HCEC 1CT (cell line): ENCODE measurements around the gene VWCE.

Source experiments
- DNase-seq: peaks from one replicate; pipeline ENCODE4 v3.0.0-alpha.2; 2017

The VWCE gene

DNA sequence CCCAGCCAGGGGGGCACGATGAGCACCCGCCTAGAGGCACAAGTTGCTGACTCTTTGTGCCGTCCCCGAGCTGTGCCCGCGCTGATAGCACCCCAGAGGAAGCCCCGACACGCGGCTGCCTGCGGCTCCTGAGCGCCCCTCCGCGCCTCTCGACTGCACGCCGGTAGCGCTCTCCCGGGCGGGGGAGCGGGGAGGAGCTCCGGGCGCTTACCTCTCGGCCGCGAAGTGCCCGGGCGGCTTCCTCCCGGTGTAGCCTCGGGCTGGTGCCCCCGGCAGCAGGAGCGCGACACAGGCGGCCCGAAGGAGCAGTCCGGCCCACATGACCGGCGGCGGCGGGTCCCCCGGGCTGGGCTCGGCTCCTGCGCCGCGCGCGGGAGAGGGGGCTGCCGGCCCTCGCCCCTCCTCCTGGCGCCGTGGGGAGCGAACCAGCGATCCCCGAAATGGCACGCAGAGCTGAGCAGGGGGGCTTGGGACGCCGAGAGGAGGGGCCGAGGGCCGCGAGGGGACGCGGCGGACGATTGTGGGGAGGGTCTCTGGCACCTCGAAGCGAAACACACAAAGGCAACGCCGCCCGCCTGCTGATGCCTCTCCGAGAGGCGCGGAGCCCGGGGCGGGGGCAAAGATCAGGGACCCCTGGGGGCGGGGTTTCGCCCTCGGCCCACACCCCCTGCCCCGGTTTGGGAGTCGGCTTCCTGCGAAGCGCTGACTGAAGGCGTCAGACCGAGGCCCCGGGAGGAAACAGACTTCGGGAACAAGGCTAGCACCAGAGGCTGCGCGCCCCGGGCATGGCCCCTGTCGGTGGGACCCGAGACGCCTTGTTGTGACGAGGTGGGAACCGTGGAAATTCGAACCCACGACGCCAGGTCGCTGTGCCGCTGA lies at the start of gene VWCE:
VWCE (minus strand) TSS at position 600 of the 879 bp plus-strand sequence; CDS start at position 321, 279 bp downstream.
- peak; percentile 37 for DNase-seq

GRCh38 chr11:61343792-61344745 lies 49.0 kb upstream of the VWCE start:
- no peak for DNase-seq

GRCh38 chr11:61342207-61342803 lies 47.2 kb upstream of the VWCE start:
- DNase-seq, result no peak

- DNase-seq, result no peak
Measured at GRCh38 chr11:61341706-61342105, 46.6 kb upstream of the VWCE start.

GRCh38 chr11:61340979-61341378 lies 45.9 kb upstream of the VWCE start:
- no peak for DNase-seq

- no peak for DNase-seq
Measured at GRCh38 chr11:61339490-61339878, 44.4 kb upstream of the VWCE start.

DNA sequence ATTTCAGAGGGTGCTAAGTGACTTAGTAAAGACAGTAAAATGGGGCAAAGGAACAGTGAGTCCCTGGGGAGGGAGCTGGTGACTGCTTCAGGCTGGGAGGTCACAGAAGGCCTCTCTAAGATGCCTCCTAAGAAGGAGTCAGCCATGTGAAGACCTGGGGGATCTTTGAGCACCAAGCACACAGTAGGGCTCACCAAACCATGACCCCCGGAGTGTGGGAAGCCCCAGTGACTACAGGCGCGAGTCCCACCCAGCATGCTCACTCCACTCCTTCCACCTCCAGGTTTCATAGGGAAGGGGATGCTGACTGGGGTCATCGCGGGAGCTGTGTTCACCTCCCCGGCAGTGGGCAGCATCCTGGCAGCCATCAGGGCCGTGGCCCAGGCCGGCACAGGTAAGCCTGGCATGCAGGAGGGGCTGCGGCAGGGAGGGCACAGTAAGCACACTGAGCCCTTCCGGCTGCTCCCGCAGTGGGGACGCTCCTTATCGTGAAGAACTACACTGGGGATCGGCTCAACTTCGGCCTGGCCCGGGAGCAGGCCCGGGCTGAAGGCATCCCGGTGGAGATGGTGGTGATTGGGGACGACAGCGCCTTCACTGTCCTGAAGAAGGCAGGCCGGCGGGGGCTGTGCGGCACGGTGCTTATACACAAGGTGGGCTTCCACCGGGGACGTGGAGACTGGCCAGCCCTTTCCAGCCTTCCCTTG lies 43.8 kb upstream of the VWCE start:
- DNase-seq, result no peak

- no peak for DNase-seq
Measured at GRCh38 chr11:61337706-61338470, 42.8 kb upstream of the VWCE start.

- peak; percentile 50 for DNase-seq
Measured at GRCh38 chr11:61336171-61336935, 41.2 kb upstream of the VWCE start.

DNA sequence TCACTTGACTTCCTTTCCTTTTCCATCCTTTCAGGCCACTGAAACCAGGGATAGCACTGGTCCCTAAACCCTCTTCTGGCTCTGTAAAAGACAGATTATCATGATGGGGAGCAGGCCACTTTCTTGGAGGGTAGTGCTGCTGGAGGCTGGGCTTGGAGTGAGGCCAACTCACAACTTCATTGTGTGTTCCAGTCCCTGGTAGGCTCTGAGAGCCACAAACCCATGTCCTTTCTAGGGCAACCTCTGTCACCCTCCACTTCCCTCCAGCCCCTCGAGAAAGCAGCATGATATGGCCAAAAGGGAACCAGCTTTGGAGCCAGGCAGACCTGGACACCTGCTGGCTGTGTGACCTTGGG lies 40.2 kb upstream of the VWCE start:
- DNase-seq, result no peak

DNA sequence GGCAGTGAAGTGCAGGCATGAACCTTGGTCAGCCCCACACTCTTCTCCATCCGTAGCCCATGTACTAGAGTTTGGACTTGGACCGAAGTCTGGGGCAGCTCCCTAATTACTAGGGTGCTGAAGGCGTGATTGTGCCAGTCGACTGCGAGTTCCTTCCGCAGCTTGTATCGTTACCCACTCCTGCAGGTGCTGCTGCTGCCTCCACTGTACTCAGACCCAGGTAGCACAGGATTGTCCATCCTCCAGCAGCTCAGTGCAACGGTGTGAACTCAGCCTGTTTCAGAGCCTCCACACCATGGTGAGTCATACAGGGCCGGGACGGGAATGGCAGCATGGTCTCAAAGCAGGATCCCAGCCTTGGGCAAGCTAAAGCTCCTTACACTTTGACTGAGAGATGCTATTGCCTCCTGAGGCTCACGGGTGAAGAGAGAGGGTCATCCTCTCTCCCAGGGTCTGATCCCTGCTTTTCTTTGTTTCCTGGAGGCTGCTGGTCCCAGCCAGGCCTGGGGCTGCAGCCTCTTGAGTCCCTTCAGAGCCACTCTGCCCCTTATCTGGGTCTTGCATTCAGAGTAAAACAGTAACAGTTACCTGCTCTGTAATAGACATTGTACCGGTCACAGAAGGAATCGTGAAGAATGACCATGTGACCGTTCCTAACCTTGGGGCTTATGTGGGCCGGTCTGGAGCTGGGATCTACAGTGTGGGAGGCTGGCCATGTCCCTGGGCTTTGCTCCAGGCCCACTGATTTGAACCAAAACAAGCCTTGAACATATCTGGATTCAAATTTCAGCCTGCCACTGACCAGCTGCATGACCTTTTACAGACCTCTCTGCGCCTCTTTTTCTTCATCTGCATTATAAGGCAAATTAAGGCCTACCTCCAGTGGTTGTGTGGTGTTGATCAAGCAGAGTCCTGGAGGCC lies 39.6 kb upstream of the VWCE start:
- DNase-seq, result peak; percentile 20

GRCh38 chr11:61333550-61334433 lies 38.7 kb upstream of the VWCE start:
- DNase-seq, result no peak

DNA sequence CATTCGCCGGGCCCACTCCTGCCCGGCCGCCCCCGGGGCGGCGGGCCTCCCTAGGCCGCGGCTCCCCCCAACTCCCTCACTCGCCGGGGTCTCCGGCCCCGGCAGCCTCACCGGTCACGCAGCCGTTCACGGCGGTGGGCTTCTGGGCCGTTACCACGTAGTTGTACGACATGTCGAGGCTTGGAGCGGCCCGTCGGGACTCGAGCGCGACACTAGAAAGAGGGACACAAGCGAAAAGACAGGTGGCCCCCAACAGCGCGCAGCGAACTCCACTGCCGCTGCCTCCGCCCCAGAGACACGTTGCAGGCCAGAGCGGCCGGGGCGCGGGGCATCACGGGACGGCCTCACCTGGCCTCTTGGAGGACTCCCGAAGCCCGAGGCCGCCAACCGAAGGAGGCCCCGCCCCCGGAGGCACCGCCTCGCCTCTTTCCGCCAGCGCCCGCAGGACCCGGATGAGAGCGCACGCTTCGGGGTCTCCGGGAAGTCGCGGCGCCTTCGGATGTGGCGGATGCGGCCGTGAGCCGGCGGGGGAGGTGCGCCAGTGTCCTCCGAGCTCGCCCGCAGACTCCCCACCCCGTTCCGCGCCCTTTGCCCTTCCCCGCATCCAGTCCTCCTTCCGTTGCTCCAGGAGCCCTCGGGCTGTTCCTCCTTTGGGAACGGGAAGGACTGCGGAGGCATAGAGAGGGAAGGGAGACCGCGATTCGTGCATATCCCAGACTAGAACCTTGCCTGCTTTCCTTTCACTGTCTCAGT lies 37.9 kb upstream of the VWCE start, which contains the start of the genes DDB1 and TKFC:
DDB1 (minus strand) TSS at position 309 of the 753 bp plus-strand sequence; CDS start at position 172, 137 bp downstream.
TKFC (plus strand) TSS at position 432 of the 753 bp plus-strand sequence. CDS start 1,501 bp downstream, outside the sequence.
- DNase-seq, result peak; percentile 89

GRCh38 chr11:61332281-61332796 lies 37.2 kb upstream of the VWCE start:
- peak; percentile 24 for DNase-seq

GRCh38 chr11:61331651-61332050 lies 36.5 kb upstream of the VWCE start:
- no peak for DNase-seq

DNA sequence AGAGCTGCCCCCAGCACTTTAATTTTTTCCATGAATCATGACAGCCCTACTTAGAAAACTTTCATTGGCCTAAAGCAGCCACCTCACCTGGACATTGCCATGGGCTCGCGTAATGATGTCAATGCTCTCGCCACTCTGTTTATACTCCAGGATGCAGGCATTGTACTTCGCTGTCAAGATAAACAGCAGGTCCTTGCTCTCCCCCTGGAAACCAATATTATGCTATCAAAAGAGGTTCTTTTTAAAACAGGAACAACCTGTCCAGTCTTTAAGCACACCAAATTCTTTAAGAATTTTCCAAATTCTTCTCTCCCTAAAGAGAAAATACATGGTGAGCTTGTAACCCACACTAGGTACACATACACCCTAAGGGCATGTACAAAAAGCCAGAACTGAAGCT lies 34.8 kb upstream of the VWCE start:
- no peak for DNase-seq

DNA sequence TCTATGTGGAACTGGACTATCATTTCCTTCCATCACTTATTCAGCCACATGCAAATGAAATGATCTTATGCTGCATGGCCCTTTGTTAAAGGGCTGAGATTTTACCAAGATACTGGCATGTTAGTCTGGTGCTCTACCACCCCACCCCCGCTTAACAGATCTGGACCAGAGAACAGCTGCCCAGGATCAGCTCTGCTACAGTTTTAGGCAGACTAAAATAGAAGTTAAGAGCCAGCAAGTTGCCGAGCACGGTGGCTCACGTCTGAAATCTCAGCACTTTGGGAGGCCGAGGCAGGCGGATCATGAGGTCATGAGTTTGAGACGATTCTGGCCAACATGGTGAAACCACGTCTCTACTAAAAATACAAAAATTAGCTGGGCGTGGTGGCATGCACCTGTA lies 33.2 kb upstream of the VWCE start:
- no peak for DNase-seq

GRCh38 chr11:61327669-61328071 lies 32.6 kb upstream of the VWCE start:
- DNase-seq, result no peak
